22Rv1 (cell line): ENCODE data around the gene MARCKSL1.

Experiments used
- CTCF ChIP-seq: fragments of 450-650 bp; IDR thresholded peaks from 2 replicates; pipeline ENCODE4 v1.5.1; 2017; ENCODE audit warnings: mild to moderate bottlenecking
- ZFX ChIP-seq: fragments of 450-650 bp; IDR thresholded peaks from 2 replicates; pipeline ENCODE4 v1.6.1; 2017; ENCODE audit warnings: antibody characterized with exemption, borderline replicate concordance

- TF ChIP-seq CTCF (no peak), ZFX (no peak)
These were observed 50.4 kb downstream of the MARCKSL1 start for GRCh38 chr1:32285658-32286057.
